A549 treated with ZK216348 at 1 μM for 4 hours (cell line): Measurements from ENCODE around the gene NLGN2. TPM values are rescaled to one million over a fixed set of nuclear protein-coding genes. Genes with fewer than 3 reads are reported as not detected.

ENCODE experiments used
- total RNA-seq: library from RNA; stranded (reverse); fragments of 200-300 nt; extraction: Qiagen RNA extraction; gene quantifications from 5 replicates; pipeline ENCODE4 v1.2.3, GENCODE V29; 2022; ENCODE audit warnings: low read depth

NLGN2 gene
- 11.6 to 21.8 TPM (median 19.1 TPM) in 5 replicates for total RNA-seq

GRCh38 chr17:7407485-7408251 lies at the start of gene NLGN2:
NLGN2 (plus strand) TSS chr17:7407845; CDS start chr17:7408256, 411 bp downstream.

GRCh38 chr17:7380855-7381683 lies 26.6 kb upstream of the NLGN2 start, which contains the start of gene TNK1:
TNK1 (plus strand) TSS chr17:7381089; CDS start chr17:7382927, 1,838 bp downstream.

GRCh38 chr17:7394452-7395191 lies 13.0 kb upstream of the NLGN2 start, which contains the start of gene PLSCR3:
PLSCR3 (minus strand) TSS chr17:7394525; CDS start chr17:7394110, 415 bp downstream.

GRCh38 chr17:7403977-7404736 lies 3.5 kb upstream of the NLGN2 start, which contains the start of gene TMEM256:
TMEM256 (minus strand) TSS chr17:7404097; CDS start chr17:7404084, 13 bp downstream.

GRCh38 chr17:7419819-7420610 lies 12.4 kb downstream of the NLGN2 start, which contains the start of gene SPEM1:
SPEM1 (plus strand) TSS chr17:7420324; CDS start chr17:7420385, 61 bp downstream.

GRCh38 chr17:7425316-7425715 lies 17.7 kb downstream of the NLGN2 start, which contains the start of gene SPEM2:
SPEM2 (plus strand) TSS chr17:7425616; CDS start chr17:7425689, 73 bp downstream.

GRCh38 chr17:7428557-7428956 lies 20.9 kb downstream of the NLGN2 start, which contains the start of gene SPEM3:
SPEM3 (plus strand) TSS chr17:7428857; CDS start chr17:7428903, 46 bp downstream.

GRCh38 chr17:7439462-7440112 lies 31.9 kb downstream of the NLGN2 start, which contains the start of gene FGF11:
FGF11 (plus strand) TSS chr17:7439512; CDS start chr17:7439621, 109 bp downstream.

GRCh38 chr17:7444682-7445618 lies 37.3 kb downstream of the NLGN2 start, which contains the start of gene CHRNB1:
CHRNB1 (plus strand) TSS chr17:7445061; CDS start chr17:7445128, 67 bp downstream.

Other genes starting within 250 kb of the NLGN2 start
- 0.69 to 2.2 TPM (median 1.1 TPM) in 5 replicates for gene ASGR1, start 228.5 kb upstream of the NLGN2 start, total RNA-seq
- 5.1 to 8.9 TPM (median 7.9 TPM) in 5 replicates for gene DLG4, start 188.0 kb upstream of the NLGN2 start, total RNA-seq
- 303 to 481 TPM (median 423 TPM) in 5 replicates for gene ACADVL, start 187.9 kb upstream of the NLGN2 start, total RNA-seq
- 23.8 to 44.5 TPM (median 38.9 TPM) in 5 replicates for gene DVL2, start 173.3 kb upstream of the NLGN2 start, total RNA-seq
- 82.5 to 108 TPM (median 92.1 TPM) in 5 replicates for gene PHF23, start 168.4 kb upstream of the NLGN2 start, total RNA-seq
- gene GABARAP, start 165.4 kb upstream of the NLGN2 start, total RNA-seq = 646 to 813 TPM (median 659 TPM) in 5 replicates
- 216 to 257 TPM (median 229 TPM) in 5 replicates for gene CTDNEP1, start 156.1 kb upstream of the NLGN2 start, total RNA-seq
- gene ELP5, start 155.6 kb upstream of the NLGN2 start, total RNA-seq = 101 to 153 TPM (median 123 TPM) in 5 replicates
- 0.29 to 2.9 TPM (median 1.6 TPM) in 5 replicates for gene CLDN7, start 145.4 kb upstream of the NLGN2 start, total RNA-seq
- 0.20 to 0.42 TPM (median 0.27 TPM) in 5 replicates for gene SLC2A4, start 126.1 kb upstream of the NLGN2 start, total RNA-seq
- gene YBX2, start 113.2 kb upstream of the NLGN2 start, total RNA-seq = 0.19 to 0.84 TPM (median 0.47 TPM) in 5 replicates
- 1,510 to 1,758 TPM (median 1,707 TPM) in 5 replicates for gene EIF5A, start 100.2 kb upstream of the NLGN2 start, total RNA-seq
- gene GPS2, start 92.5 kb upstream of the NLGN2 start, total RNA-seq = 96.6 to 116 TPM (median 107 TPM) in 5 replicates
- gene NEURL4, start 78.5 kb upstream of the NLGN2 start, total RNA-seq = 17.1 to 38.9 TPM (median 32.2 TPM) in 5 replicates
- gene ACAP1, start 71.3 kb upstream of the NLGN2 start, total RNA-seq = 2.9 to 5.3 TPM (median 3.1 TPM) in 5 replicates
- gene KCTD11, start 55.7 kb upstream of the NLGN2 start, total RNA-seq = 10.1 to 14.9 TPM (median 13.1 TPM) in 5 replicates
- not detected in 5 replicates for gene TMEM95, start 52.7 kb upstream of the NLGN2 start, total RNA-seq
- 1.3 to 1.9 TPM (median 1.8 TPM) in 5 replicates for gene TNK1, start 26.8 kb upstream of the NLGN2 start, total RNA-seq
- gene PLSCR3, start 13.3 kb upstream of the NLGN2 start, total RNA-seq = 29.3 to 48.8 TPM (median 39.6 TPM) in 5 replicates
- 179 to 229 TPM (median 210 TPM) in 5 replicates for gene TMEM256, start 3.7 kb upstream of the NLGN2 start, total RNA-seq
- not detected in 5 replicates for gene SPEM1, start 12.5 kb downstream of the NLGN2 start, total RNA-seq
- not detected in 5 replicates for gene SPEM2, start 17.8 kb downstream of the NLGN2 start, total RNA-seq
- not detected in 5 replicates for gene SPEM3, start 21.0 kb downstream of the NLGN2 start, total RNA-seq
- gene TMEM102, start 27.6 kb downstream of the NLGN2 start, total RNA-seq = 9.4 to 14.9 TPM (median 13.7 TPM) in 5 replicates
- gene FGF11, start 31.7 kb downstream of the NLGN2 start, total RNA-seq = 0.99 to 1.7 TPM (median 1.0 TPM) in 5 replicates
- 6.9 to 9.9 TPM (median 9.7 TPM) in 5 replicates for gene CHRNB1, start 37.2 kb downstream of the NLGN2 start, total RNA-seq
- gene ZBTB4, start 71.8 kb downstream of the NLGN2 start, total RNA-seq = 18.5 to 27.9 TPM (median 24.6 TPM) in 5 replicates
- gene SLC35G6, start 73.6 kb downstream of the NLGN2 start, total RNA-seq = not detected in 5 replicates
- 47.9 to 98.5 TPM (median 85.3 TPM) in 5 replicates for gene POLR2A, start 76.5 kb downstream of the NLGN2 start, total RNA-seq
- 7.8 to 14.5 TPM (median 12.5 TPM) in 5 replicates for gene TNFSF12, start 141.2 kb downstream of the NLGN2 start, total RNA-seq
- 0.09 to 1.5 TPM (median 0.57 TPM) in 5 replicates for gene TNFSF13, start 150.9 kb downstream of the NLGN2 start, total RNA-seq
- 96.5 to 108 TPM (median 105 TPM) in 5 replicates for gene SENP3, start 154.1 kb downstream of the NLGN2 start, total RNA-seq
- gene CD68, start 171.8 kb downstream of the NLGN2 start, total RNA-seq = 23.3 to 40.6 TPM (median 33.0 TPM) in 5 replicates
- gene MPDU1, start 176.0 kb downstream of the NLGN2 start, total RNA-seq = 110 to 132 TPM (median 116 TPM) in 5 replicates
- 0.22 to 0.34 TPM (median 0.30 TPM) in 5 replicates for gene SOX15, start 182.2 kb downstream of the NLGN2 start, total RNA-seq
- 45.1 to 62.0 TPM (median 57.6 TPM) in 5 replicates for gene FXR2, start 207.1 kb downstream of the NLGN2 start, total RNA-seq
- gene SAT2, start 220.0 kb downstream of the NLGN2 start, total RNA-seq = 58.1 to 95.8 TPM (median 79.3 TPM) in 5 replicates
- 0.32 to 1.1 TPM (median 0.62 TPM) in 5 replicates for gene SHBG, start 222.3 kb downstream of the NLGN2 start, total RNA-seq
- gene ATP1B2, start 243.1 kb downstream of the NLGN2 start, total RNA-seq = 0.20 to 0.74 TPM (median 0.22 TPM) in 5 replicates